Forelimb muscle (tissue), 1 donor: ENCODE results near the gene HS3ST3B1. TPM values are rescaled to one million over a fixed set of nuclear protein-coding genes. Genes with fewer than 3 reads are reported as not detected.

ENCODE experiments used
- polyA plus RNA-seq: library from polyadenylated mRNA; unstranded; fragments of 120-200 nt; gene quantifications from one replicate; pipeline ENCODE4 v1.2.1, GENCODE V29; 2013; ENCODE audit not compliant: insufficient read length

Gene HS3ST3B1
- polyA plus RNA-seq, 1 donor, result 0.83 TPM

Other genes with a start within 250 kb of the HS3ST3B1 start
- 13.1 TPM for gene COX10, start 231.6 kb upstream of the HS3ST3B1 start, polyA plus RNA-seq
- 1.4 TPM for gene CDRT15, start 64.2 kb upstream of the HS3ST3B1 start, polyA plus RNA-seq